CD4-positive, alpha-beta T cell treated with Interleukin-15 for 1 hour (primary cell): ENCODE measurements around the gene SYNGR3.

Experiments used
- DNase-seq: peaks from one replicate; pipeline ENCODE4 v3.0.0-alpha.2; 2020

SYNGR3 gene

DNA sequence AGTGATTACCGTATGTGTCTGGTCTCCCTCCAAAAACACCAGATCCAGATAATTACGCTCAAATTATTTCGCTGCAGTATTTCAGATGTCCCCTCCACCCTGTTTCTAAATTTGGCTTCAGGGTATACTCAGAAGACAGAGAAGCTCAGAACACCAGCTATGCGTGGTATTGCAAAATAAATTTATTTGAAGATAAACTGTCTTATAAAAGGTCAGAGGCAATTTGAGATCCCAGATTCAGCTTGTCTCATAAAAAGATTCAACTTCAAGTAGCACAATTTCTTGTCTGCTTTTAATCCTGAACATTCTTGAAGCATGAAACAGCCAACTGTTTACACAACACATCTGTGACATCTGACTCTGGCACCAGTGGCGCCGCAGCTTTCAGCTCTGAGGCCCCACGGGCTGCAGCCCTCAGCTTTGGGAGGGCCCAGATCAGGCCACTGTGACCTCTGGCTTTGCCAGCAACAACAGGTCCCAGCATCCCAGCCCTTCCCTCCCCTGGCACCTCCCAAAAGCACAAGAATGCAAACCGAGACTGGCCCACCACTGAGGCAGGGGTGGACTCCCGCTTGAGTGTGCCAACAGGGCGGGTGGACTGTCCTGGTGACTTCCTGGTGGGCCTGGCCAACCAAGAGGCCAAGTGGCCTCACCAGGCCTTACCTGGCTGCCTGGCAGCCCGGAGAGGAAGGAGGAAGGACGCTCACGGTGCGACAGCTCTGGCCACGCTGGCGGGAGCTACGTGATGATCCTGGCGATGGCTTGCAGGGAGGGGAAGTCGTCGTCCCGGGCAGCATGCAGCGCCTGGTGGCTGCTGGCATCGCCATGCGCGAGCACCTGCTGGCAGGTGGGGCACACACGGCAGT, 8.0 kb downstream of the SYNGR3 start:
- no peak for DNase-seq

DNA sequence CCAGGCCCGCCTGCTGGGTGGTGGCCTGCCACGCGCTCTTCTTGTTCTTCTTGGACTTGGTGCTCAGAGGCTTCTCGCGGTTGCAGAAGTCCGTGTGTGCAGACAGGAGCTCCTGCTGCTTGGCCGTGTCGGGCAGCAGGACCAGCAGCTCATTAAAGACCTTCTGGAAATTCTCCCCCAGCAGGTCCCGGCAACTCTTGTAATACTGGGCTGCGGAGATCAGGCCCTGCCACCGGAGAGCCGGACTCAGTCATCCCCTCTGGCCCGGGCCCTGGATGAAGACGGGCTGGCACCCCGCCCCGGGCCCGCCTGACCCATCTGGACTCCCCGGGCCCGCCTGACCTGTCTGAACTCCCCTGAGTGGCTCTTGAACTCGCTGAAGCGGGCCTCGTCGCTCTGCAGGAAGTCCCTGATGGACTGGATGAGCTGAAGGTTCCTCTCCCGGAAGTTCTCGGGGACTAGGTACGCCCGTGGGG, 8.6 kb downstream of the SYNGR3 start:
- no peak for DNase-seq

DNA sequence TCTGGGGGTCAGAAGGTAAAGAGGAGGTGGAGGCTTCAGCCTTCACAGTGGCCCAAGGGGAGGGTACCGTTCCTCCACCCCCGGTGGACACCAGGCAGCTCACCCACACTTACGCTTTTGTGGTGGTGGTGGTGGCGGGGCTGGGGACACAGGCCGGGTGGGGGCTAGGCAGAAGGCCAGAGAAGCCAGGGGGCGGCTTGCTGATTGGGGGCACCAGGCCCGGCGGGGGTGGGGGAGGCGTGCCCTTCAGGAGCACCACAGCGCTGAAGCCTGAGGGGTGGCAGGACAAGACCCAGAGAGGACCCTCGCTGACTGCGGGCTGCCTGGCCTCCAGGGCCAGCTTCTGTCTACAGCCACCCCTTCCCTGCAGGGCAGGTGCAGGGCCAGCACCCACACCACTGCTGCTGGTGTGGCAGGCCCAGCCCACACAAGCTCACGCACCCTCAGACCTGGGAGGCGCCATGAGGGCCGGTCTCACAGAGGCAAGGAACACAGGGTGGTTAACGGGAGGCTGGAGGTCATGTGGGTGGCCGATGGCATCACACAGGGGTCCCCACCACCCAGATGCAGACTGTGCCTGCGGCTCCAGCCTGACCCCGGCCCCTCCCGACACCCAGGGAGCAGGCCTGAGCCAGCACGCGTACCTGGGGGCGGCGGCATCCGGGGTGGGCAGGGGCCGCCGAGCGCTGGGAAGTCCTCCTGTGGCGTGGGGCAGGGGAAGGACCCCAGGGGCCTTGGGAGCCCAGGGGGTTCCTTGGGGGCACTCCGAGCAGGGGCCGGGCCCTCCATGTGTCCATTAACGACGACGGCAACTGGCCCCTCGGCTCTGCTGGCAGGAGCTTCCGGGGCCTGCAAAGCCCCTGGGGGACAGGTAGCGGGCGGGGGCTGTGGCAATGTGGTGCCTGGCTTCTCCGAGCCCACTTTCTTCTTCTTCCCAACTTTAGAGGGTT, 9.4 kb downstream of the SYNGR3 start:
- DNase-seq: no peak

DNA sequence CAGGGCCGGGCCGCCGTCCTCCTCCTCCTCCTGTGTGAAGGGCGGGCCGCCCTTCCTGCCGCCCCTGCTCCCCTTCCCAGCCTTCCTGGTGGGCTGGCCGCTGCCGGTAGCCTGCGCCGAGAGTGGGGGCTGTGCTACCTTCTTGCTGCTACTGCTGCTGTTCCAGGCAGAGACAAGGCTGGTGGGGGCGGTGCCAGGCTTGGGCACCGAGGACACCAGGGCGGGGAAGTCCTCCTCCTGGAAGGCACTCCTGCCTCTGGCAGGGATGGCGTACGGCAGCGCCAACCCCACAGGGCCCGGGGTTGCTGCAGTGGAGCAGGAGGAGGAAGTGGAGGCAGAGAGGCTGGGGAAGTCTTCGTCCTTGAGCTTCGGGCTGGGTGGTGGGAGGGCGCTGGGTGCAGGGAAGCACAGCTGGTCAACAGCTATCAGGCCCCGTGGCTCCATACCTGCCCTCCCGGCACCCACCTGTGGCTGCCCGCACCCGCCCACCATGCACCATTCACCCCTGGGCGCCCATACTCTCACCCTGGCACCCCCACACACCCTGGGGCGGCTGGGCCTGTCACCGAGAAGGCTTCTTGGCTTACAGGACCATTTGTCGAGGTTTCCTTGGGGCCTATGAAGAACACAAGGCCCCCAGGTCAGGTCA, 10.2 kb downstream of the SYNGR3 start:
- DNase-seq: no peak

DNA sequence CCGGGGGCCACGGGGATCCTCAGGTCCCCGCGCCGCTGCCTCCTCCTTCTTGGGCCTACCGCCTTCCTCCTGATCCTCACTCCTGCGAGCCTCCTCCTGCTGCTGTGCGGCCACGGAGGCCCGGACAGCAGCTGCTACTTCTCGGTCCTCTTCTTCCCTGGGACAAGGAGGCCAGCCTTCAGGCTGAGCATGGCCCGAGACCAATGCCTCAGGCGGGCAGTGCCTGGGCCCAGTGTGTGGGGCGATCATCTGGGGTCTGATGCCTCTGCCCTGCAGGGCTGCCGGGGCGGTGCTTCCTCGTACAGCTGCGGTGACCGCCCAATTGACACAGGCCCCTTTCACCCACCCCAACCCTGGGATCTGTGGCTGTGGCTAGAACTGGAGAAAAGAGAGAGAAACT, 11.3 kb downstream of the SYNGR3 start:
- DNase-seq: no peak

DNA sequence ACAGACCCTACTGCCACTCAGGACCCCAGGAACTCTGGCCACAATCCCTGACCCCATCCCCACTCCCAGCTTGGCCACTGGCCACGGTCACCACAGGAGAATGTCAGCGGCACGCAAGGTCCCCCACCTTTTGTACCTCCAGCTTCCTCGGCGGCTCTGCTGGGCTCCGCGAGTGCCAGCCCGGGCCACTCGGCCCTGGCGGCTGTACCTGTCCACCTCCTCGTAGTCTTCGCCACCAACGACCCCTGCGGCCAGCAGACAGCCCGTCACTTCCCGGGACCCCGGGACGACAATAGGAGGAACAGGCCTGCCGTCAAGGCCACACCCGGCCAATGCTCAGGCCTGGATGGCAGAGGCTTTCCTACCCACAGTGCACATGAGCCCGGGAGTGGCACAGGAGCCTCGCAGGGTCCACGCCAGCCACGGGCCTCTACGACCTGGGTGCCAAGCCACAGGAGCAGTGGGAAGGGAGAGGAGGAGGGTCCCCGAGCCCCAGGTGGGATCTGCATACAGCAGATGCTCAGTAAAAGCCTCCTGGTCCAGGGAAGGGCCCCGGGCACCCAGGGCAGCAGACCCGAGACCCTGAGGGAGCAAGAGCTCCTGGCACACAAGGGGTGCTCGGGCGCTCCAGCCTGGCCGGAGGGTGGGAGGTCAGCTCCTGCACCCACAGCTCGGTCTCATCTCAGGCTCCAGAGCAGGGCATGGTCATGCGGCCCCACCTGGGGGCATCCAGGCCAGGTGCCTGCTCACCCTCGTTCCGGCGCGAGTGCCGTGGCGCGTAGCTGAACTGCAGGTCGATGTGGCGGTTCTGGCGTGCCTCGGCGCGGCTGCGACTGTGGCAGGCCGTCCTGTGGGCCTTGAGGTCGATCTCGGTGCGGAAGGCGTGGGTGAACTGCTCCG, 11.9 kb downstream of the SYNGR3 start:
- no peak for DNase-seq

DNA sequence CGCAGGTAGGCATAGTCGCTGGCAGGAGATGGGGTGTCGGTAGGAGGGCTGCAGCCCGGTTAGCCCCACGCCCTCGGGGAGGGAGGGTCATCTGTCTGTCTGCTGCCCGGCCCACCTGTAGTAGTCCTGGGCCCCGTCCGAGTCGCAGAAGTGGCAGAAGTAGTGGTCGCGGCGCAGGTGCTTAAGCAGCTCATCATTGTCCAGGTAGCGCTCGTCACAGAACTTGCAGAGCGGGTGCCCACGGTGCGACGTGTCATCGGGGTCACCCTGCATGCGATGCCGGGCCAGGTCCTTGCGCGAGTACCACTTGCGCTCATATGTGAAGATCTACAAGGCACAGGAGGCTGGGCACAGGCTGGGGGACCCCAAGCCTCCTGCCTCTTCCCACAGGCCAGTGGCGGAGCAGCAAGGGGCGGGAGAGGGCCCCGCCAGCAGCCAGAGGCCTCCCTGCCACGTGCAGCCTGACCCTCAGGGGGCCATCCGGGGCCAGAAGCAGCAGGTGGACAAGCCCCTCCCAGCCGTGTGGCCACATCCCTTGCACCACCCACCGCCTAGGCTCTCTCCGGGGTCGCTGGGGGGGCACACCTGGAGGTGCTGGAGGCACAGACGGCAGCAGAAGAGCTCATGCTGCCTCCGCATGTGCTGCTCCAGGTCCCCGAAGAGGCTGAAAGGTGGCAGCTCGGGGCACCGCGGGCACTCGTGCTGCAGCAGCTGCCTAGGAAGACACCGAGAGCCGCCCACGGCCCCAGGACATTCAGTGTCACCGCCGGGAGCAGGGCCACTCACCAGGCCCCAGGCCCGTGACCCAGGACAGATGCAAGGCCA, 12.8 kb downstream of the SYNGR3 start:
- no peak for DNase-seq

DNA sequence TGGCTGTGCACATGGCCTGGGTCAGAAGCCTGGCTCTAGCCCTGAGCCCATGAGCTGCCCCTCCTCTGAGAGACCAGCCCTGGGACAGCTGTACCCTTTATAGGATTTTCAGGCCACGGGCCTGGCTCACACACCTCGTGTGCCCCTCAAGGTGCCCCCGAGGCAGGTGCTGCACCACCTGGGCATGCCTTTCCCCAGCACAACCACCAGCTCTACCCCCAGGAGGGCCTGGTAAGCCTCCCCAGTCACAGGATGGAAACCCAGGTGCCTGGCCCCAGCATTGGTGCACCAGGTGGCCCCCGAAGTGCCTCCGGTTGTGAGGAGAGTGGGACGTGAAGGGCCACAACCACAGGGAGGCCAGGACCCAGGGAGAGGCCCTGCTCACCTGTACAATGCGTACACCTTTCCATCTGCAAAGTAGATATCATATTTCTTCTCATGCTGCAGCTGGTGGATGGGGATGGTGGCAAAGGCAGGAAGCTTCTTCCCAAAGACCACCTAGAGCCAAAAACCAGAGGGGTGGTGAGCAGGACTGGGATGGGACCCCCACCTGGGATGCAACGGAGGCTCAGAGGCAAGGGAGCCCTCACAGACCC, 13.6 kb downstream of the SYNGR3 start:
- DNase-seq: no peak

DNA sequence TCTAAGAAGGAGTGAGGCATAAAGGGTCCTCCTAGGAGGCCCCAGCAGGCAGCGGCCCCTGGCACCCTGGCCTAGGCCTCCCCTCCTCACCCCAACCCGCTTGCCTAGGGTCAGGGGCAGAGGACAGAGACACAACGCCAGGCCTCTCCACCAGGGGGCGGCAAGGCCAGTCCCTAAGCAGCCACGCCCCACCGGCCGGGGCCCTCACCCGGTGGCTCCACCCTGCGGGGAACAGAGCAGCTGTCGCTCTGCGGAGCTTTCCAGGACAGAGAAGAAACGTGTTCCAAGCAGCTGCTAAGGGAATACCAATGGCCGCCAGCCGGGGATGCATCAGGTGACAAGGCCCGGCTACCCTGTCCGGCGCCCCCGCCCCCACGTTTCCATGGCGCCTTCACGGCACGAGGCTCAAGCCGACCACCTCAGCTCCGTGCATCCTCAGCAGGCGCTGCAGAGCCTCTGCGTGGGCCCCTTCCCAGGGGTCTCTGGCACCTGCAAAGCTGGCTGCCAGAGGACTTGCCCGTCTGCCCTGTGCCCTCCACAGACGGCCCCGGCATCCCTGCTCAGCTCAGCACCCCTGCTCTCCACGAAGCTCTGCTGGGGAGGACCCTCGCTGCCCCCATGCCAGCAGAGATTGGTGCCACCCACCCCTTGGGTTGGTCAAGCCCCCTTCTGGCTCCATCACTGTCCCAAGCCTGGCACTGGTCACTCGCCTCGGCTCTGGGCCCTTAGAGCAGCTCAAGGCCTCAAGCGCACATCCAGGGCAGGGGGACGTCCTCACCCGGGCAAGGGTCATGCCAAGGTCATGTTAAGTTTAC, 14.3 kb downstream of the SYNGR3 start:
- DNase-seq: peak; percentile 85

DNA sequence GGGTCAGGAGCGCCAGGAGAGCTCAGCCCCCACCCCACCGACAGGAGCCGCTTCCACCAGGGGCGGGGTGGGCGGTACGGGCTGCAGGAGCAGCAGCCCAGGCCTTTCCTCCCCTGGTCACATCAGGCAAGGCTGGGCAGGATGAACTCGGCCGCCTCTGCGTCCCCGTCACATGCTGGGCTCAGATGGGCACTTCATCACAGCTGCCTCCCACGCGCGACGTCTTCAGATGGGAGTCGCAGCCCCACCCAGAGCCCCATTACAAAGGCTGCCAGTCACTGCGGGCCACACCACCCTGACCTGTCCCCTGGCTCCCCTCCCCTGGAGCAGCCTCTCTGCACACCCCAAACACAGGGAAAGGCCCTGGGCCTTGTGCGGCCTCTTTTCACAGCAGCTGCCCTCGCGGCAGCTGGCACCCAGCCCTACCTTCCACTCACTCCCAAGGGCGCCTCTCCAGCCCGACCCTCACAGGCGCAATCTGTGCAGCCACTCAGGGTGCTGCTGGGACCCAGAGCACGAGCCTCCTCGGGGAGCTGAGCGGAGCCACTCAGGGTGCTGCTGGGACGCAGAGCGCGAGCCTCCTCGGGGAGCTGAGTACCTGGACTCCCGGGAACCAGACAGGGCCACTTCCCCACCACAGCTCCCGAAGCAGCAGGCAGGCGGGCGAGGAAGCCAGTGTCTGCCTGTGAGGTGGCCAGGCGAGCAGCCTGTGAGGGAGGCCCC, 15.2 kb downstream of the SYNGR3 start:
- no peak for DNase-seq

DNA sequence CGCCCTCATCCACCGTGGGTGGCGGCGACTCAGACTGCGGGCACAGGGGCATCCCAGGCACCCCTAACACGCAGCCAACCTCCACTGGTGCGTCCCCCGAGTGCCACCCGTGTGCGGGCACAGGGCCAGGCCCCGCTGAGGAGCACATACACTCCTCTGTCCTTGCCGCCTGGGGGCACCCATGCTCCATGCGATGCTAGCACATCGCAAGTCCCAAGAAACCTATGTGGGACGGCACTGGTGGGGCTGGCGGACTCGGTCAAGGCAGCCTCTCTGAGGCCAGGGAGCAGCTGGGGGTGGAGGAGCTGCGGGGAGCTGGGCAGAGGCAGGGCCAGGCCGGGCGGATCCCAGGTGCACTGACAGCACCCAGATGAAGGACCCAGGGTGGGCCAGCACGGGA, 15.9 kb downstream of the SYNGR3 start:
- peak; percentile 38 for DNase-seq

DNA sequence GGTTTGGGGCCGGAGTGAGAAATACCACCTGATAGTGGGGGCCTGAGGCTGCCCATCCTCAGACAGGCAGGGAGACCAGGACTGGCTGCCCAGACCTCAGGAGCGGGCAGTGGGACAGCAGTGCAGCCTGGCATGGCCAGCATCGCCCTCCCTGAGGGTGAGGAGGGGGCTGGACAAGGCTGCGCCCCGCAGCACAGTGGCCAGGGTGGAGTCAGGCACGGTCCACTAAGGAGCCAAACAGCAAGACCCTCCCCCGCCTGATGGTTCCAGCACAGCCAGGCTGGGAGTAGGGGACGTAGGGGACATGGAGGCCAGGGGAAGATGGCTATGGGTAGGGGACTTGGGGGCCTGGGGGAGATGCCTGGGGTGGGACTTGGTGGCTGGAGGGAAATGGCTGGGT, 16.5 kb downstream of the SYNGR3 start:
- DNase-seq: no peak

DNA sequence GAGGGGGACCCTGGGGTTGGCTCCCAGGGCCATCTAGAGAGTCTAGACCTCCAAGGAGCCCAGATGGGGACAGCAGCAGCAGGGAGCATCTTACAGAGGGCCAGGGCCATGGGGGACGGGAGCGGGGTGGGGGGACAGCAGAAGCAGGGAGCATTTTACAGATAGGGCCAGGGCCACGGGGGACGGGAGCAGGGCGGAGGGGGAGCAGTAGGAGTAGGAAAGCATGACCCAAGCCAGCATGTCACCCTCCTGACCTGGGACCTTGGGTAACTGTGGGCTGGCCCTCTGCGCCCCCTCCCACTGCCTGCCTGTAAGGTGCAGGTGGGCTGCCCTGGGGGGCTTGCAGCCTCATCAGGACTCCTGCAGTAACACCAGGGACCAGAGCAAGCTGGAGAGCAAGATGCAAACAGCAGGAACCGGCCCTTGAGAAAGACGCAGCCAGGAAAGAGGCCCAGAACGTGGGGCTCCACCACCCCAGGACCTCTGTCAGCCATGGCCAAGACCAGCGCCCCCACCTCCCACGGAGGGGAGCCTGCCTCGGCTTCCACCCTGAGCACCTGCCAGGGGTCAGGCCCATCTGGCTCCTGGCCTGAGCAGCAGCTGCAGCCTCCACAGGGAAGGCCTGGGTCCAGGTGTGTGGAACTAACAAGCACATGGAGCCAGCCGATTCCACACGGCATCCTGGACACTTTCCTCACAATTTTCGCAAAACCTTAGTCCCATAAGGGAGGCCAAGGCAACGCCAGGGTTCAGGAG, 17.5 kb downstream of the SYNGR3 start:
- no peak for DNase-seq

DNA sequence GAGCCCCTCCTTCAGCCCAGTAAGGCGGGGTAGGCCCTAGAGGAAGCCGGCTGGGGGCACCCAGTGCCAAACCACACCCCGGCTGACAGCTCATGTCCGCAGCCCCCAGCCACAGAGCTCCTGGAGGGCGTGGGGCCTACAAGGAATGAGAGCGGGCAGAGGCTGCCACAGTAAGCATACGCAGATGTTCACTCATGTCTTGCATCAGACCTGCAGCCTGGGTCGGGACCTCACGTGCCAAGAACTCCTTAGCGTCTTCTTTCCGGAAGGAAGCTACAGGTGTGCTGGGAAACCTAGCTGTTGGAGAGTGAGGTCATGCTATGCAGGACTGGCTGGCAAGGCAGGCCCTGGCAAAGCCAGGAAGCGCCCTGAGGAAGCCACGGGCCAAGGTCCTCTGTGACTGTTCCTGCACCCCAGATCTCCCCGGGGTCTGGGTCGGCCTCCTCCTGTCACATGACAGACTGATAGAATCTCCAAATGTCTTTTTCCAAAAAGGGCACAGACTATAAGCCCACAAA, 18.3 kb downstream of the SYNGR3 start:
- DNase-seq: no peak

DNA sequence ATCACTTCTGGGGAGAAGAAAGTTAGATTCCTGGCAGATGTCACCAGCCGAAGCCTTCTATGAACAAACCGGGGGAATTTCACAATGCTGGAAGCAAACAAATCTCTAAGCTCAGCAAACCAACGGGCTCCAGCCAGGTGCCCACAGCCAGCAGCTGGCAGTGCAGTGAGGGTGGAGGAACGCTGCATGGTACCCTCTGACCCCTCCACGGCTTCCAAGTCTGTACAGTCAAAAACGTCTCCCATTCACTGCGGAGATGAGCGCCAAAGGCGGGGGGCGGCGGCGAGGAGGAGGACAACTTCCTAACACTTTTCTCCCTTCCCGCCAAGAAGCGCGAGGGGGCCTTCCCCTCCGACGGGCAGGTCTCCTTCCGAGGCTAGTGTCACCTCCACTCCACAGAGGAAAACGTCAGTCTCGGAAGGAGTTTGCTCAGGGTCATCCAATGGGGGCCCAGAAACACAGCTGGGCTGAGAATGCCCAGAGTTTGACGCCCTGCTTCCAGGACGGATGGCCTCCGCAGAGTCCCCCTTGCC, 18.9 kb downstream of the SYNGR3 start:
- no peak for DNase-seq

DNA sequence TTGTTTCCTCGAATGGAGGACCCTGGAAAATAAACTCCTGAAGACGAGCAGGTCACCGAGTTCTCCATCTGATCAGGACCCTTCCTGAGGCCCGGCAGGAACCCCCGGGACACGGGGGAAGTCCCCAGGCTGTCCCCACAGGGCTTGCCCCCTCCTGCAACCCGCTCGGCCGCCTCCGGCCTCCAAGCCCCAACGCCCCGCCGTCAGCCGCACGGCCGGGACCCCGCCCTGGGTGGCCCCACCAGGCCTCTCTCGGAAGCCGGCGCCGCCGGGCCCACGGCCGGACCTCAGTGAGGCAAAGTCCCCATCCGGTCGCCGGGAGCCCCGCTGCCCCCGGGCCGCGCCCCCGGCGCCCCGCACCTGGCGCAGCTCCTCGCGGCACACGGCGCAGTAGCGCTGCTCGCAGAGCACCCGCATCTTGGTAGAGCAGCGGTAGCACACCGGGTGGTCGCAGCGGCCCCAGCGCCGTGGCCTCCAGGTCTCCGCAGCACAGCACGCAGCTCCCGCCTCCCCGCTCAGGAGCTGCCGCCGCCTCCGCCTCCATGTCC, 19.5 kb downstream of the SYNGR3 start:
- DNase-seq: no peak

DNA sequence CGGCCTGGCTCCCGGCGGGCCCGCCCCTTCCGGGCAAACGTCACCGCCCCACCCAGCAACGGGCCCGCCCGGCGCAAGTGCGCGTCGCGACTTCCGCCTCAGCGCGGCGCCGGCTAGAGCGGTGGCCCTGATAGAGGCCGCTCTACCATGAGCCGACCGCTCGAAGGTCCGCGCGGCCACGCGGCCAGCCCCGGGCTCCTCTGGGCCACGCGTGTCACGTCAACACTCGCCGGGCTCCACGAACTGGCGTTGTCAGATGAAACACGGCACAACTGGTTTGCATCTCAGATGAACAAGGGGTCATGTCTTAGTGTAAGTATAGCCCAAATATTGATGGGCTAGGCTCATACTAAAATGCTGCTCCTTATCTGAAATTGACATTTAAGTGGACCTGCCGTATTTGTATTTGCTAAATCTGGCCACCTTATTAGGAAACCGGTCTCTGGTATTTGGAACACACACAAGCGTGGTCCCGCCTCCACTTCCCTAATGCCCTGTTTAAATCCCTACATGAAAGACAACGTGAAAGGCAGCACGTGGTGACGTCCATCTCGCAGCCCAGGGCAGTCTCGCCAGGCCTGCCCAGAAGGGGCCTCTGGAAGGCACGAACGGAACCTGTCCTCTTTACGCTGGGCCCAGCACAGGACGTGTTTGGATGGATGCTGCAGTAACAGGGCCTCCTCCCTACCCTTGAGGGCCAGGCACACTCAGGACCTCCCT, 20.2 kb downstream of the SYNGR3 start, which contains the start of gene ZNF598:
TSS of gene ZNF598 (minus strand) at position 31 of the 720 bp plus-strand sequence.
- DNase-seq: peak; percentile 84
